Activated naive CD8-positive, alpha-beta T cell treated with anti-CD3 and anti-CD28 coated beads for 36 hours (primary cell): Measurements from ENCODE around the gene PTPRD. TPM values are rescaled to one million over a fixed set of nuclear protein-coding genes. Genes with fewer than 3 reads are reported as not detected.
"Not testable (repeated sequence)": the region's sequence is repeated elsewhere in the genome, so short reads cannot be mapped to it uniquely, and the experiment has no call there.

Source experiments
- DNase-seq: peaks from one replicate; pipeline ENCODE4 v3.0.0; 2021
- H3K27ac Mint-ChIP-seq: one replicate; pipeline ENCODE4 v1.8.0; 2022; ENCODE audit warnings: mild to moderate bottlenecking, moderate library complexity, mixed read lengths
- H3K27me3 Mint-ChIP-seq: one replicate; pipeline ENCODE4 v1.8.0; 2022; ENCODE audit warnings: mild to moderate bottlenecking, mixed read lengths
- H3K36me3 Mint-ChIP-seq: one replicate; pipeline ENCODE4 v1.8.0; 2021; ENCODE audit warnings: mild to moderate bottlenecking, mixed read lengths
- H3K4me1 Mint-ChIP-seq: one replicate; pipeline ENCODE4 v1.8.0; 2021; ENCODE audit warnings: mixed read lengths
- H3K4me3 Mint-ChIP-seq: one replicate; pipeline ENCODE4 v1.8.0; 2022; ENCODE audit warnings: mild to moderate bottlenecking, moderate library complexity, mixed read lengths
- H3K9me3 Mint-ChIP-seq: one replicate; pipeline ENCODE4 v1.8.0; 2022; ENCODE audit warnings: mixed read lengths
- total RNA-seq, 2 experiments: library from RNA; stranded (reverse); gene quantifications; one replicate each; pipeline ENCODE4 v1.2.3, GENCODE V29; 2021

PTPRD gene
- total RNA-seq, 2 experiments from 2014 or later = 0.16 to 0.18 TPM

GRCh38 chr9:10562581-10563343, 50.0 kb downstream of the PTPRD start:
- H3K27ac Mint-ChIP-seq = no peak overlapping the region
- DNase-seq = no peak
- H3K4me3 Mint-ChIP-seq = no peak overlapping the region
- H3K27me3 Mint-ChIP-seq = no peaks in the 10 kb centered on the region
- H3K9me3 Mint-ChIP-seq = peaks cover 7% of the 10 kb centered on the region
- no peaks in the 10 kb centered on the region for H3K36me3 Mint-ChIP-seq
- no peaks in the 10 kb centered on the region for H3K4me1 Mint-ChIP-seq

GRCh38 chr9:10548348-10548747, 64.5 kb downstream of the PTPRD start:
- Mint-ChIP-seq H3K4me3 (no peak overlapping the region), H3K27ac (no peak overlapping the region), H3K27me3 (no peaks in the 10 kb centered on the region), H3K36me3 (no peaks in the 10 kb centered on the region), H3K9me3 (peaks cover 7% of the 10 kb centered on the region), H3K4me1 (no peaks in the 10 kb centered on the region)
- no peak for DNase-seq

GRCh38 chr9:10538073-10538472, 74.7 kb downstream of the PTPRD start:
- no peak for DNase-seq
- peaks cover 4% of the 10 kb centered on the region for H3K9me3 Mint-ChIP-seq
- no peaks in the 10 kb centered on the region for H3K4me1 Mint-ChIP-seq
- H3K4me3 Mint-ChIP-seq = no peak overlapping the region
- H3K27me3 Mint-ChIP-seq = no peaks in the 10 kb centered on the region
- no peak overlapping the region for H3K27ac Mint-ChIP-seq
- H3K36me3 Mint-ChIP-seq = no peaks in the 10 kb centered on the region

- no peak for DNase-seq
- Mint-ChIP-seq H3K27me3 (no peaks in the 10 kb centered on the region), H3K4me3 (no peak overlapping the region), H3K9me3 (peaks cover 2% of the 10 kb centered on the region), H3K4me1 (no peaks in the 10 kb centered on the region), H3K36me3 (no peaks in the 10 kb centered on the region), H3K27ac (no peak overlapping the region)
Observed at GRCh38 chr9:10534850-10535249, 78.0 kb downstream of the PTPRD start.

- Mint-ChIP-seq H3K9me3 (peaks cover 1% of the 10 kb centered on the region), H3K27ac (no peak overlapping the region), H3K4me1 (no peaks in the 10 kb centered on the region), H3K27me3 (no peaks in the 10 kb centered on the region), H3K4me3 (no peak overlapping the region), H3K36me3 (no peaks in the 10 kb centered on the region)
- no peak for DNase-seq
Observed at GRCh38 chr9:10525972-10526371, 86.8 kb downstream of the PTPRD start.

GRCh38 chr9:10523164-10523563, 89.6 kb downstream of the PTPRD start:
- no peak for DNase-seq
- H3K27me3 Mint-ChIP-seq = no peaks in the 10 kb centered on the region
- peaks cover 4% of the 10 kb centered on the region for H3K9me3 Mint-ChIP-seq
- H3K27ac Mint-ChIP-seq = no peak overlapping the region
- no peaks in the 10 kb centered on the region for H3K4me1 Mint-ChIP-seq
- no peaks in the 10 kb centered on the region for H3K36me3 Mint-ChIP-seq
- H3K4me3 Mint-ChIP-seq = no peak overlapping the region

- Mint-ChIP-seq H3K9me3 (peaks cover 11% of the 10 kb centered on the region), H3K27me3 (no peaks in the 10 kb centered on the region), H3K36me3 (no peaks in the 10 kb centered on the region), H3K4me3 (no peak overlapping the region), H3K27ac (no peak overlapping the region), H3K4me1 (no peaks in the 10 kb centered on the region)
- DNase-seq = no peak
Observed at GRCh38 chr9:10512144-10512543, 100.7 kb downstream of the PTPRD start.

GRCh38 chr9:10488937-10489336, 123.9 kb downstream of the PTPRD start:
- DNase-seq = no peak
- Mint-ChIP-seq H3K9me3 (peaks cover 20% of the 10 kb centered on the region), H3K36me3 (no peaks in the 10 kb centered on the region), H3K4me3 (no peak overlapping the region), H3K4me1 (no peaks in the 10 kb centered on the region), H3K27me3 (no peaks in the 10 kb centered on the region), H3K27ac (no peak overlapping the region)

- H3K4me3 Mint-ChIP-seq = no peak overlapping the region
- H3K4me1 Mint-ChIP-seq = no peaks in the 10 kb centered on the region
- H3K27me3 Mint-ChIP-seq = no peaks in the 10 kb centered on the region
- peaks cover 15% of the 10 kb centered on the region for H3K9me3 Mint-ChIP-seq
- H3K36me3 Mint-ChIP-seq = no peaks in the 10 kb centered on the region
- no peak overlapping the region for H3K27ac Mint-ChIP-seq
- no peak for DNase-seq
Observed at GRCh38 chr9:10479172-10479571, 133.6 kb downstream of the PTPRD start.

GRCh38 chr9:10449201-10449617, 163.6 kb downstream of the PTPRD start:
- not testable (repeated sequence) for H3K27ac Mint-ChIP-seq, H3K27me3 Mint-ChIP-seq, H3K36me3 Mint-ChIP-seq, DNase-seq, H3K4me3 Mint-ChIP-seq, H3K4me1 Mint-ChIP-seq
- peaks cover 15% of the 10 kb centered on the region for H3K9me3 Mint-ChIP-seq

GRCh38 chr9:10447036-10447435, 165.8 kb downstream of the PTPRD start:
- Mint-ChIP-seq H3K27me3 (no peaks in the 10 kb centered on the region), H3K36me3 (no peaks in the 10 kb centered on the region), H3K4me1 (no peaks in the 10 kb centered on the region), H3K27ac (no peak overlapping the region), H3K9me3 (peaks cover 9% of the 10 kb centered on the region), H3K4me3 (no peak overlapping the region)
- no peak for DNase-seq

GRCh38 chr9:10443868-10444204, 169.0 kb downstream of the PTPRD start:
- Mint-ChIP-seq H3K27me3 (no peaks in the 10 kb centered on the region), H3K4me3 (no peak overlapping the region), H3K36me3 (no peaks in the 10 kb centered on the region), H3K4me1 (no peaks in the 10 kb centered on the region), H3K27ac (no peak overlapping the region), H3K9me3 (peaks cover 10% of the 10 kb centered on the region)
- no peak for DNase-seq

- H3K36me3 Mint-ChIP-seq = no peaks in the 10 kb centered on the region
- peaks cover 12% of the 10 kb centered on the region for H3K9me3 Mint-ChIP-seq
- no peak for DNase-seq
- no peaks in the 10 kb centered on the region for H3K27me3 Mint-ChIP-seq
- no peaks in the 10 kb centered on the region for H3K4me1 Mint-ChIP-seq
- H3K4me3 Mint-ChIP-seq = no peak overlapping the region
- H3K27ac Mint-ChIP-seq = no peak overlapping the region
Observed at GRCh38 chr9:10443181-10443867, 169.5 kb downstream of the PTPRD start.

GRCh38 chr9:10438955-10439354, 173.8 kb downstream of the PTPRD start:
- H3K36me3 Mint-ChIP-seq = no peaks in the 10 kb centered on the region
- DNase-seq = no peak
- H3K9me3 Mint-ChIP-seq = peaks cover 3% of the 10 kb centered on the region
- no peaks in the 10 kb centered on the region for H3K27me3 Mint-ChIP-seq
- H3K4me1 Mint-ChIP-seq = no peaks in the 10 kb centered on the region
- H3K27ac Mint-ChIP-seq = no peak overlapping the region
- H3K4me3 Mint-ChIP-seq = no peak overlapping the region

GRCh38 chr9:10436756-10437155, 176.0 kb downstream of the PTPRD start:
- H3K9me3 Mint-ChIP-seq = peaks cover 8% of the 10 kb centered on the region
- H3K4me1 Mint-ChIP-seq = no peaks in the 10 kb centered on the region
- H3K36me3 Mint-ChIP-seq = no peaks in the 10 kb centered on the region
- H3K27me3 Mint-ChIP-seq = no peaks in the 10 kb centered on the region
- no peak for DNase-seq
- no peak overlapping the region for H3K27ac Mint-ChIP-seq
- no peak overlapping the region for H3K4me3 Mint-ChIP-seq

- Mint-ChIP-seq H3K36me3 (no peaks in the 10 kb centered on the region), H3K27me3 (no peaks in the 10 kb centered on the region), H3K27ac (no peak overlapping the region), H3K4me3 (no peak overlapping the region), H3K4me1 (no peaks in the 10 kb centered on the region), H3K9me3 (peaks cover 8% of the 10 kb centered on the region)
- DNase-seq = no peak
Observed at GRCh38 chr9:10434412-10434811, 178.4 kb downstream of the PTPRD start.
